Activated CD4-positive, alpha-beta memory T cell treated with anti-CD3 and anti-CD28 coated beads, Interleukin-2, amount 10 ng/mL, durations not matched to agents 7 days and 5 days (primary cell): ENCODE measurements around the gene PCDHGA5. TPM values are rescaled to one million over a fixed set of nuclear protein-coding genes. Genes with fewer than 3 reads are reported as not detected.
"Not testable (repeated sequence)": the region's sequence is repeated elsewhere in the genome, so short reads cannot be mapped to it uniquely, and the experiment has no call there.

Source experiments
- CTCF ChIA-PET: fragments of 350-600 bp; sonication (Branson Sonifier 250); formaldehyde crosslinking; loops from one replicate; lab custom pipeline; 2021; ENCODE audit warnings: antibody characterized with exemption, inconsistent platforms; lab: Charles Lee
- POLR2A ChIA-PET: fragments of 350-600 bp; sonication (Branson Sonifier 250); formaldehyde crosslinking; loops from one replicate; lab custom pipeline; 2021; ENCODE audit warnings: antibody characterized with exemption; lab: Charles Lee
- DNase-seq: peaks from one replicate; pipeline ENCODE4 v3.0.0-alpha.2; 2020
- H3K27ac Mint-ChIP-seq: one replicate; pipeline ENCODE4 v1.8.0; 2021; ENCODE audit warnings: mild to moderate bottlenecking, mixed read lengths
- H3K27me3 Mint-ChIP-seq: one replicate; pipeline ENCODE4 v1.8.0; 2021; ENCODE audit warnings: mixed read lengths
- H3K36me3 Mint-ChIP-seq: one replicate; pipeline ENCODE4 v1.8.0; 2021; ENCODE audit warnings: low read depth, mixed read lengths
- H3K4me1 Mint-ChIP-seq: one replicate; pipeline ENCODE4 v1.8.0; 2021; ENCODE audit warnings: mixed read lengths
- H3K4me3 Mint-ChIP-seq: one replicate; pipeline ENCODE4 v1.8.0; 2021; ENCODE audit warnings: mild to moderate bottlenecking, mixed read lengths
- H3K9me3 Mint-ChIP-seq: one replicate; pipeline ENCODE4 v1.8.0; 2021; ENCODE audit warnings: mixed read lengths
- total RNA-seq, 2 experiments: library from RNA; stranded (reverse); gene quantifications; one replicate each; pipeline ENCODE4 v1.2.3, GENCODE V29; 2021

PCDHGA5 gene
- total RNA-seq, 2 experiments from 2014 or later: not detected

GRCh38 chr5:141413540-141414069 is 49.6 kb downstream of the PCDHGA5 start:
- H3K36me3 Mint-ChIP-seq: peaks cover 25% of the 10 kb centered on the region
- peak overlapping the region; percentile 65 for H3K4me3 Mint-ChIP-seq
- peaks cover 20% of the 10 kb centered on the region for H3K9me3 Mint-ChIP-seq
- H3K4me1 Mint-ChIP-seq: peaks cover 23% of the 10 kb centered on the region
- DNase-seq: no peak
- ChIA-PET CTCF (interaction anchor here (0.6 to 3.0 kb wide), 20 partner anchors 8 to 589 kb away, joined by 3 to 17 read pairs (median 6); partner anchors contain the start of genes PCDHGA1, PCDHGA11, PCDHGA12 and PCDHGA2), POLR2A (interaction anchor here (1.0 to 1.5 kb wide), 2 partner anchors 94 to 111 kb away, joined by 3 to 5 read pairs; no protein-coding TSS in a partner anchor)
- H3K27me3 Mint-ChIP-seq: peaks cover 63% of the 10 kb centered on the region
- H3K27ac Mint-ChIP-seq: peak overlapping the region; percentile 34

GRCh38 chr5:141414548-141415274 is 50.7 kb downstream of the PCDHGA5 start:
- H3K4me3 Mint-ChIP-seq, DNase-seq, H3K27ac Mint-ChIP-seq, POLR2A ChIA-PET: not testable (repeated sequence)
- CTCF ChIA-PET: interaction anchor here (0.9 to 3.0 kb wide), 8 partner anchors 9 to 150 kb away, joined by 3 to 14 read pairs (median 6); partner anchors contain the start of genes PCDHGA3, PCDHGA5, PCDHGB3 and TAF7
- Mint-ChIP-seq H3K27me3 (peaks cover 59% of the 10 kb centered on the region), H3K9me3 (peaks cover 18% of the 10 kb centered on the region), H3K4me1 (peaks cover 25% of the 10 kb centered on the region), H3K36me3 (peaks cover 24% of the 10 kb centered on the region)

- Mint-ChIP-seq H3K36me3 (peaks cover 26% of the 10 kb centered on the region), H3K27me3 (peaks cover 57% of the 10 kb centered on the region), H3K9me3 (peaks cover 19% of the 10 kb centered on the region), H3K4me1 (peaks cover 25% of the 10 kb centered on the region)
- H3K27ac Mint-ChIP-seq, POLR2A ChIA-PET, H3K4me3 Mint-ChIP-seq, DNase-seq: not testable (repeated sequence)
- CTCF ChIA-PET: interaction anchor here (1.0 kb wide), 1 partner anchor 9 kb away, joined by 3 read pairs; no protein-coding TSS in a partner anchor
Measured at GRCh38 chr5:141415275-141415618, 51.3 kb downstream of the PCDHGA5 start.

Other genes starting within 250 kb of the PCDHGA5 start
- not detected for gene PCDHB4, start 242.3 kb upstream of the PCDHGA5 start, total RNA-seq
- gene PCDHB5, start 229.0 kb upstream of the PCDHGA5 start, total RNA-seq: not detected
- gene PCDHB6, start 214.1 kb upstream of the PCDHGA5 start, total RNA-seq: not detected
- not detected for gene PCDHB7, start 191.5 kb upstream of the PCDHGA5 start, total RNA-seq
- not detected for gene PCDHB8, start 186.4 kb upstream of the PCDHGA5 start, total RNA-seq
- gene PCDHB16, start 181.8 kb upstream of the PCDHGA5 start, total RNA-seq: not detected
- not detected for gene PCDHB9, start 177.0 kb upstream of the PCDHGA5 start, total RNA-seq
- not detected for gene PCDHB10, start 171.8 kb upstream of the PCDHGA5 start, total RNA-seq
- not detected for gene PCDHB11, start 164.5 kb upstream of the PCDHGA5 start, total RNA-seq
- not detected for gene PCDHB12, start 155.4 kb upstream of the PCDHGA5 start, total RNA-seq
- not detected for gene PCDHB13, start 150.2 kb upstream of the PCDHGA5 start, total RNA-seq
- gene PCDHB14, start 140.8 kb upstream of the PCDHGA5 start, total RNA-seq: not detected
- gene PCDHB15, start 118.8 kb upstream of the PCDHGA5 start, total RNA-seq: not detected
- gene SLC25A2, start 60.1 kb upstream of the PCDHGA5 start, total RNA-seq: under 1 TPM; 0.38 to 0.50 TPM
- gene TAF7, start 43.4 kb upstream of the PCDHGA5 start, total RNA-seq: 10 to 100 TPM; 74.3 to 75.1 TPM
- under 1 TPM in 1 of 2 experiments, not detected in 1; 0.05 TPM for gene PCDHGA1, start 33.6 kb upstream of the PCDHGA5 start, total RNA-seq
- gene PCDHGA2, start 25.4 kb upstream of the PCDHGA5 start, total RNA-seq: under 1 TPM in 1 of 2 experiments, not detected in 1; 0.05 TPM
- gene PCDHGA3, start 20.3 kb upstream of the PCDHGA5 start, total RNA-seq: not detected
- under 1 TPM in 1 of 2 experiments, not detected in 1; 0.13 TPM for gene PCDHGB1, start 14.1 kb upstream of the PCDHGA5 start, total RNA-seq
- gene PCDHGA4, start 9.1 kb upstream of the PCDHGA5 start, total RNA-seq: under 1 TPM; 0.08 to 0.10 TPM
- gene PCDHGB2, start 4.2 kb upstream of the PCDHGA5 start, total RNA-seq: under 1 TPM; 0.18 to 0.23 TPM
- under 1 TPM; 0.10 to 0.25 TPM for gene PCDHGB3, start 6.1 kb downstream of the PCDHGA5 start, total RNA-seq
- under 1 TPM; 0.10 TPM for gene PCDHGA6, start 9.7 kb downstream of the PCDHGA5 start, total RNA-seq
- under 1 TPM in 1 of 2 experiments, not detected in 1; 0.08 TPM for gene PCDHGA7, start 18.6 kb downstream of the PCDHGA5 start, total RNA-seq
- gene PCDHGB4, start 23.5 kb downstream of the PCDHGA5 start, total RNA-seq: not detected
- gene PCDHGA8, start 28.5 kb downstream of the PCDHGA5 start, total RNA-seq: not detected
- not detected for gene PCDHGB5, start 33.8 kb downstream of the PCDHGA5 start, total RNA-seq
- not detected for gene PCDHGA9, start 38.6 kb downstream of the PCDHGA5 start, total RNA-seq
- gene PCDHGB6, start 43.9 kb downstream of the PCDHGA5 start, total RNA-seq: not detected
- gene PCDHGA10, start 48.8 kb downstream of the PCDHGA5 start, total RNA-seq: under 1 TPM in 1 of 2 experiments, not detected in 1; 0.05 TPM
- gene PCDHGB7, start 53.5 kb downstream of the PCDHGA5 start, total RNA-seq: under 1 TPM in 1 of 2 experiments, not detected in 1; 0.08 TPM
- gene PCDHGA11, start 56.9 kb downstream of the PCDHGA5 start, total RNA-seq: not detected
- gene PCDHGA12, start 66.3 kb downstream of the PCDHGA5 start, total RNA-seq: not detected
- gene PCDHGC3, start 111.8 kb downstream of the PCDHGA5 start, total RNA-seq: not detected
- not detected for gene PCDHGC4, start 120.9 kb downstream of the PCDHGA5 start, total RNA-seq
- not detected for gene PCDHGC5, start 124.9 kb downstream of the PCDHGA5 start, total RNA-seq